ENCODE data around the gene GABARAP. TPM values are rescaled to one million over a fixed set of nuclear protein-coding genes. Genes with fewer than 3 reads are reported as not detected.
A peak's percentile ranks its signal among the peaks of the same experiment; 100 is the strongest.

GABARAP gene
- polyA plus RNA-seq, 1 of the 3 experiments (the other 2 are of a cell fraction) = 585 TPM

DNA sequence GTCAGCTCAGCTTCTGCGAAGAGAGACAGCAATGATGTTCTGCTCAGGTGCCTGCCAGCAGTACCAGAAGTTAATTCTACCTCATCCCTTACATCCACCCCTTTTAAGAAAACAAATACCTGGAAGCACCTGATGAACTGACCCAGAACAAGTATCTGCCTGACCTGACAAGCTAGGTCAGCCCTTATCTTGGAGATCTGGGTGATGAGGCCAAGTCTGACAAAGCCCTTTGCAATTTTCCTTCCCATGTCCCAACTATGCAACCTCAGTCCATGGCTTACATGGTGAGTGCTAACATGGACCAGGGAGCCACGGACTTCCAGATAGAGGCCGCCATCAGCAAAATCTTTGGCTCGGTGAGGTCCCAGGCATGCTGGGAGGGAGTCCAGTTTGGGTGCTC, 18.9 kb downstream of the GABARAP start:
- ChIA-PET CTCF (interaction anchor here (3.5 kb wide), 1 partner anchor 9 kb away, joined by 15 read pairs; no protein-coding TSS in a partner anchor), POLR2A (interaction anchor here (4.9 kb wide), 1 partner anchor 11 kb away, joined by 27 read pairs; the partner anchor contains the start of gene DVL2)
- Histone ChIP-seq H3K4me2 (no peak overlapping the region), H3K36me3 (replicated peaks in 1 of 2; ENCODE audit: control insufficient read depth in 1 of 2, insufficient read depth in 2 of 2, low read length in 1 of 2) (peaks cover 31 to 61% of the 10 kb centered on the region in 2 experiments), H4K20me1 (ENCODE audit: insufficient read depth) (no peaks in the 10 kb centered on the region; the same call in 1 of the 2 replicates), H3K9me2 (no peaks in the 10 kb centered on the region), H2AFZ (ENCODE audit: low read depth) (no peak overlapping the region), H3K79me2 (ENCODE audit: insufficient read depth) (peaks cover 22% of the 10 kb centered on the region), H3F3A (replicated peaks; ENCODE audit: insufficient read depth) (peaks cover 39% of the 10 kb centered on the region), H3K9ac (no peak overlapping the region), H3K27me3 (ENCODE audit: insufficient read depth) (no peaks in the 10 kb centered on the region), H3K9me3 (no peaks in the 10 kb centered on the region), H3K4me1 (ENCODE audit: control insufficient read depth in 1 of 2, insufficient read depth in 2 of 2, low read depth in 1 of 2, low read length in 1 of 2) (peaks cover 8 to 28% of the 10 kb centered on the region in 2 experiments; a peak in 2 of 4 replicates), H3K4me3 (ENCODE audit: low read depth in 2 of 2, low read length in 1 of 2) (no peak overlapping the region), H3K27ac (ENCODE audit: low read depth in 2 of 2, low read length in 1 of 2) (0 out of 4 replicates have a peak overlapping the region, but pooled peaks of 1 of the 2 experiments have one; percentile 11)
- TF ChIP-seq FOXJ3 (CRISPR knock-in tag; IDR thresholded peaks at IDR 0.05) = no peak
- TF ChIP-seq RXRA (IDR thresholded peaks at IDR 0.05; ENCODE audit: borderline replicate concordance, low read depth) = no peak
- no peak for TF ChIP-seq FOXM1 (IDR thresholded peaks at IDR 0.05; ENCODE audit: low read depth)
- TF ChIP-seq, protein P1, sequence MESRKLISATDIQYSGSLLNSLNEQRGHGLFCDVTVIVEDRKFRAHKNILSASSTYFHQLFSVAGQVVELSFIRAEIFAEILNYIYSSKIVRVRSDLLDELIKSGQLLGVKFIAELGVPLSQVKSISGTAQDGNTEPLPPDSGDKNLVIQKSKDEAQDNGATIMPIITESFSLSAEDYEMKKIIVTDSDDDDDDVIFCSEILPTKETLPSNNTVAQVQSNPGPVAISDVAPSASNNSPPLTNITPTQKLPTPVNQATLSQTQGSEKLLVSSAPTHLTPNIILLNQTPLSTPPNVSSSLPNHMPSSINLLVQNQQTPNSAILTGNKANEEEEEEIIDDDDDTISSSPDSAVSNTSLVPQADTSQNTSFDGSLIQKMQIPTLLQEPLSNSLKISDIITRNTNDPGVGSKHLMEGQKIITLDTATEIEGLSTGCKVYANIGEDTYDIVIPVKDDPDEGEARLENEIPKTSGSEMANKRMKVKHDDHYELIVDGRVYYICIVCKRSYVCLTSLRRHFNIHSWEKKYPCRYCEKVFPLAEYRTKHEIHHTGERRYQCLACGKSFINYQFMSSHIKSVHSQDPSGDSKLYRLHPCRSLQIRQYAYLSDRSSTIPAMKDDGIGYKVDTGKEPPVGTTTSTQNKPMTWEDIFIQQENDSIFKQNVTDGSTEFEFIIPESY (IDR thresholded peaks at IDR 0.05; ENCODE audit: borderline replicate concordance, low read depth) = no peak
- TF ChIP-seq EP300 (IDR thresholded peaks at IDR 0.05; ENCODE audit: borderline replicate concordance in 1 of 2, low read depth in 1 of 2, low read length in 1 of 2) = no peak
- 95% methylated on average over 3 of the region's 4 CpGs for WGBS (ENCODE audit: low lambda C conversion rate)
- DNase-seq = no peak

DNA sequence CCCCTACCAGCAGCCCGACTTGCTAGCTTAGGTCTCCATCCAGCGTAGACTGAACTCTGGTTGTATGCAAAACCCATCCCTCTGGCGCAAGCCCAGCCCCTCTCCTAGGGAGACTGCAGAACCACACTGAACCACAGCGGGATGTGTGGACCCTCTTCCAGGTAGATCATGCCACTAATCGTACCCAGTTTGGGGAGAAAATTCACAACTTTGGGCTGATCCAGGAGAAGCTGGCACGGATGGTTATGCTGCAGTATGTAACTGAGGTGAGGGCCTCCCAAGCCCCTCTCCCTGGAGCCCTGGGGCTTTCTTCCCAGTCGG, 19.3 kb downstream of the GABARAP start:
- WGBS (ENCODE audit: low lambda C conversion rate) = 84% methylated on average over 7 of the region's 7 CpGs
- Histone ChIP-seq H3K4me3 (ENCODE audit: low read depth in 2 of 2, low read length in 1 of 2) (no peak overlapping the region), H3F3A (replicated peaks; ENCODE audit: insufficient read depth) (peaks cover 39% of the 10 kb centered on the region), H3K9me2 (no peaks in the 10 kb centered on the region), H3K9ac (no peak overlapping the region), H3K36me3 (replicated peaks in 1 of 2; ENCODE audit: control insufficient read depth in 1 of 2, insufficient read depth in 2 of 2, low read length in 1 of 2) (peaks cover 28 to 57% of the 10 kb centered on the region in 2 experiments), H3K4me2 (no peak overlapping the region), H3K4me1 (ENCODE audit: control insufficient read depth in 1 of 2, insufficient read depth in 2 of 2, low read depth in 1 of 2, low read length in 1 of 2) (peaks cover 12 to 32% of the 10 kb centered on the region in 2 experiments; a peak in 2 of 4 replicates), H3K79me2 (ENCODE audit: insufficient read depth) (peaks cover 22% of the 10 kb centered on the region), H2AFZ (ENCODE audit: low read depth) (no peak overlapping the region), H3K9me3 (no peaks in the 10 kb centered on the region), H4K20me1 (ENCODE audit: insufficient read depth) (no peaks in the 10 kb centered on the region; the same call in 1 of the 2 replicates), H3K27me3 (ENCODE audit: insufficient read depth) (no peaks in the 10 kb centered on the region), H3K27ac (ENCODE audit: low read depth in 2 of 2, low read length in 1 of 2) (0 out of 4 replicates have a peak overlapping the region, but pooled peaks of 1 of the 2 experiments have one; percentile 11)
- ChIA-PET CTCF (interaction anchor here (3.5 kb wide), 1 partner anchor 8 kb away, joined by 15 read pairs; no protein-coding TSS in a partner anchor), POLR2A (interaction anchor here (4.9 kb wide), 1 partner anchor 12 kb away, joined by 27 read pairs; the partner anchor contains the start of gene DVL2)
- no peak for DNase-seq
- no peak for TF ChIP-seq MEF2A (IDR thresholded peaks at IDR 0.05; ENCODE audit: borderline replicate concordance, low read depth)
- no peak for TF ChIP-seq YY1 (IDR thresholded peaks at IDR 0.05; ENCODE audit: low read depth)
- TF ChIP-seq RAD21 (IDR thresholded peaks at IDR 0.05; ENCODE audit: low read length) = no peak
- no peak for TF ChIP-seq RXRA (IDR thresholded peaks at IDR 0.05; ENCODE audit: borderline replicate concordance, low read depth)
- TF ChIP-seq FOXJ3 (CRISPR knock-in tag; IDR thresholded peaks at IDR 0.05) = no peak
- TF ChIP-seq, protein P2, sequence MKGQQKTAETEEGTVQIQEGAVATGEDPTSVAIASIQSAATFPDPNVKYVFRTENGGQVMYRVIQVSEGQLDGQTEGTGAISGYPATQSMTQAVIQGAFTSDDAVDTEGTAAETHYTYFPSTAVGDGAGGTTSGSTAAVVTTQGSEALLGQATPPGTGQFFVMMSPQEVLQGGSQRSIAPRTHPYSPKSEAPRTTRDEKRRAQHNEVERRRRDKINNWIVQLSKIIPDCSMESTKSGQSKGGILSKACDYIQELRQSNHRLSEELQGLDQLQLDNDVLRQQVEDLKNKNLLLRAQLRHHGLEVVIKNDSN (IDR thresholded peaks at IDR 0.05; ENCODE audit: borderline replicate concordance, low read depth) = no peak
- TF ChIP-seq, protein P3, sequence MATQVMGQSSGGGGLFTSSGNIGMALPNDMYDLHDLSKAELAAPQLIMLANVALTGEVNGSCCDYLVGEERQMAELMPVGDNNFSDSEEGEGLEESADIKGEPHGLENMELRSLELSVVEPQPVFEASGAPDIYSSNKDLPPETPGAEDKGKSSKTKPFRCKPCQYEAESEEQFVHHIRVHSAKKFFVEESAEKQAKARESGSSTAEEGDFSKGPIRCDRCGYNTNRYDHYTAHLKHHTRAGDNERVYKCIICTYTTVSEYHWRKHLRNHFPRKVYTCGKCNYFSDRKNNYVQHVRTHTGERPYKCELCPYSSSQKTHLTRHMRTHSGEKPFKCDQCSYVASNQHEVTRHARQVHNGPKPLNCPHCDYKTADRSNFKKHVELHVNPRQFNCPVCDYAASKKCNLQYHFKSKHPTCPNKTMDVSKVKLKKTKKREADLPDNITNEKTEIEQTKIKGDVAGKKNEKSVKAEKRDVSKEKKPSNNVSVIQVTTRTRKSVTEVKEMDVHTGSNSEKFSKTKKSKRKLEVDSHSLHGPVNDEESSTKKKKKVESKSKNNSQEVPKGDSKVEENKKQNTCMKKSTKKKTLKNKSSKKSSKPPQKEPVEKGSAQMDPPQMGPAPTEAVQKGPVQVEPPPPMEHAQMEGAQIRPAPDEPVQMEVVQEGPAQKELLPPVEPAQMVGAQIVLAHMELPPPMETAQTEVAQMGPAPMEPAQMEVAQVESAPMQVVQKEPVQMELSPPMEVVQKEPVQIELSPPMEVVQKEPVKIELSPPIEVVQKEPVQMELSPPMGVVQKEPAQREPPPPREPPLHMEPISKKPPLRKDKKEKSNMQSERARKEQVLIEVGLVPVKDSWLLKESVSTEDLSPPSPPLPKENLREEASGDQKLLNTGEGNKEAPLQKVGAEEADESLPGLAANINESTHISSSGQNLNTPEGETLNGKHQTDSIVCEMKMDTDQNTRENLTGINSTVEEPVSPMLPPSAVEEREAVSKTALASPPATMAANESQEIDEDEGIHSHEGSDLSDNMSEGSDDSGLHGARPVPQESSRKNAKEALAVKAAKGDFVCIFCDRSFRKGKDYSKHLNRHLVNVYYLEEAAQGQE (IDR thresholded peaks at IDR 0.05; ENCODE audit: low read depth, low read length) = no peak
- TF ChIP-seq, protein P4, sequence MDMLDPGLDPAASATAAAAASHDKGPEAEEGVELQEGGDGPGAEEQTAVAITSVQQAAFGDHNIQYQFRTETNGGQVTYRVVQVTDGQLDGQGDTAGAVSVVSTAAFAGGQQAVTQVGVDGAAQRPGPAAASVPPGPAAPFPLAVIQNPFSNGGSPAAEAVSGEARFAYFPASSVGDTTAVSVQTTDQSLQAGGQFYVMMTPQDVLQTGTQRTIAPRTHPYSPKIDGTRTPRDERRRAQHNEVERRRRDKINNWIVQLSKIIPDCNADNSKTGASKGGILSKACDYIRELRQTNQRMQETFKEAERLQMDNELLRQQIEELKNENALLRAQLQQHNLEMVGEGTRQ (IDR thresholded peaks at IDR 0.05; ENCODE audit: borderline replicate concordance, low read depth, low read length) = no peak
- TF ChIP-seq FOSL2 (IDR thresholded peaks at IDR 0.05; ENCODE audit: borderline replicate concordance, low read depth) = no peak
- TF ChIP-seq SMC3 (IDR thresholded peaks at IDR 0.05; ENCODE audit: low read depth, low read length) = no peak
- TF ChIP-seq EZH2phosphoT487 (IDR thresholded peaks at IDR 0.05; ENCODE audit: borderline replicate concordance, low read depth) = no peak
- TF ChIP-seq, protein P5, sequence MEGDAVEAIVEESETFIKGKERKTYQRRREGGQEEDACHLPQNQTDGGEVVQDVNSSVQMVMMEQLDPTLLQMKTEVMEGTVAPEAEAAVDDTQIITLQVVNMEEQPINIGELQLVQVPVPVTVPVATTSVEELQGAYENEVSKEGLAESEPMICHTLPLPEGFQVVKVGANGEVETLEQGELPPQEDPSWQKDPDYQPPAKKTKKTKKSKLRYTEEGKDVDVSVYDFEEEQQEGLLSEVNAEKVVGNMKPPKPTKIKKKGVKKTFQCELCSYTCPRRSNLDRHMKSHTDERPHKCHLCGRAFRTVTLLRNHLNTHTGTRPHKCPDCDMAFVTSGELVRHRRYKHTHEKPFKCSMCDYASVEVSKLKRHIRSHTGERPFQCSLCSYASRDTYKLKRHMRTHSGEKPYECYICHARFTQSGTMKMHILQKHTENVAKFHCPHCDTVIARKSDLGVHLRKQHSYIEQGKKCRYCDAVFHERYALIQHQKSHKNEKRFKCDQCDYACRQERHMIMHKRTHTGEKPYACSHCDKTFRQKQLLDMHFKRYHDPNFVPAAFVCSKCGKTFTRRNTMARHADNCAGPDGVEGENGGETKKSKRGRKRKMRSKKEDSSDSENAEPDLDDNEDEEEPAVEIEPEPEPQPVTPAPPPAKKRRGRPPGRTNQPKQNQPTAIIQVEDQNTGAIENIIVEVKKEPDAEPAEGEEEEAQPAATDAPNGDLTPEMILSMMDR (IDR thresholded peaks at IDR 0.05) = no peak
- peak; percentile 19 for TF ChIP-seq CHD2 (IDR thresholded peaks at IDR 0.05; ENCODE audit: low read length, partially characterized antibody)
- peak; percentile 22; the same call in 1 of the 2 replicates for TF ChIP-seq JUND (IDR thresholded peaks at IDR 0.05)
